CD4-positive, alpha-beta T cell treated with Interleukin-2 at 100 ng/mL for 4 hours (primary cell): ENCODE data around the gene TGM6.
A peak's percentile ranks its signal among the peaks of the same experiment; 100 is the strongest.
"Not testable (repeated sequence)": the region's sequence is repeated elsewhere in the genome, so short reads cannot be mapped to it uniquely, and the experiment has no call there.

Experiments used
- DNase-seq: peaks from one replicate; pipeline ENCODE4 v3.0.0-alpha.2; 2020; ENCODE audit warnings: low spot score

Gene TGM6

GRCh38 chr20:2399390-2399789 is 18.7 kb downstream of the TGM6 start:
- DNase-seq: no peak

- DNase-seq: no peak
Observed at GRCh38 chr20:2400290-2400689, 19.6 kb downstream of the TGM6 start.

- no peak for DNase-seq
Observed at GRCh38 chr20:2401527-2401926, 20.8 kb downstream of the TGM6 start.

GRCh38 chr20:2402271-2402980 is 21.7 kb downstream of the TGM6 start:
- no peak for DNase-seq

GRCh38 chr20:2403291-2404052 is 22.8 kb downstream of the TGM6 start:
- DNase-seq: no peak

GRCh38 chr20:2405693-2406065 is 25.0 kb downstream of the TGM6 start:
- DNase-seq: no peak

GRCh38 chr20:2407355-2407754 is 26.7 kb downstream of the TGM6 start:
- not testable (repeated sequence) for DNase-seq

- no peak for DNase-seq
Observed at GRCh38 chr20:2408111-2408510, 27.4 kb downstream of the TGM6 start.

GRCh38 chr20:2416541-2417212 is 36.0 kb downstream of the TGM6 start:
- no peak for DNase-seq

GRCh38 chr20:2417213-2417541 is 36.5 kb downstream of the TGM6 start:
- no peak for DNase-seq

GRCh38 chr20:2418388-2418787 is 37.7 kb downstream of the TGM6 start:
- DNase-seq: no peak

- no peak for DNase-seq
Observed at GRCh38 chr20:2420510-2420909, 39.8 kb downstream of the TGM6 start.

GRCh38 chr20:2421247-2421646 is 40.5 kb downstream of the TGM6 start:
- DNase-seq: no peak

GRCh38 chr20:2429051-2429450 is 48.4 kb downstream of the TGM6 start:
- no peak for DNase-seq

- no peak for DNase-seq
Observed at GRCh38 chr20:2430538-2430937, 49.8 kb downstream of the TGM6 start.

GRCh38 chr20:2431185-2431584 is 50.5 kb downstream of the TGM6 start:
- DNase-seq: no peak

- DNase-seq: no peak
Observed at GRCh38 chr20:2446845-2447244, 66.1 kb downstream of the TGM6 start.

- DNase-seq: no peak
Observed at GRCh38 chr20:2449386-2449785, 68.7 kb downstream of the TGM6 start.

GRCh38 chr20:2451422-2451821 is 70.7 kb downstream of the TGM6 start:
- no peak for DNase-seq

- DNase-seq: peak; percentile 65
Observed at GRCh38 chr20:2451939-2452732, 71.4 kb downstream of the TGM6 start.

GRCh38 chr20:2453792-2454191 is 73.1 kb downstream of the TGM6 start:
- no peak for DNase-seq

GRCh38 chr20:2455771-2456497 is 75.2 kb downstream of the TGM6 start:
- no peak for DNase-seq
